NB4 (cell line): ENCODE measurements around the gene METTL22.

Experiments
- DNase-seq: peaks from one replicate; pipeline ENCODE4 v3.0.0; 2010; ENCODE audit warnings: low read depth
- H3K4me3 ChIP-seq: one replicate; pipeline ENCODE4 v1.5.1; 2011; ENCODE audit warnings: mild to moderate bottlenecking, low read depth, low read length, moderate library complexity
- MAX ChIP-seq: IDR thresholded peaks from 2 replicates; pipeline ENCODE4 v1.6.1; 2011; ENCODE audit warnings: low read depth, low read length
- MYC ChIP-seq: IDR thresholded peaks from 2 replicates; pipeline ENCODE4 v1.6.1; 2011; ENCODE audit warnings: low read depth, low read length
- POLR2A ChIP-seq: IDR thresholded peaks from 2 replicates; pipeline ENCODE4 v1.6.1; 2011; ENCODE audit warnings: mild to moderate bottlenecking; ENCODE audit not compliant: insufficient read length; ENCODE audit errors: extremely low read depth
- TF ChIP-seq, protein P1 (sequence below): IDR thresholded peaks from one replicate; pipeline ENCODE4 v1.5.1; 2012; ENCODE audit warnings: low read depth, low read length

Gene METTL22

DNA sequence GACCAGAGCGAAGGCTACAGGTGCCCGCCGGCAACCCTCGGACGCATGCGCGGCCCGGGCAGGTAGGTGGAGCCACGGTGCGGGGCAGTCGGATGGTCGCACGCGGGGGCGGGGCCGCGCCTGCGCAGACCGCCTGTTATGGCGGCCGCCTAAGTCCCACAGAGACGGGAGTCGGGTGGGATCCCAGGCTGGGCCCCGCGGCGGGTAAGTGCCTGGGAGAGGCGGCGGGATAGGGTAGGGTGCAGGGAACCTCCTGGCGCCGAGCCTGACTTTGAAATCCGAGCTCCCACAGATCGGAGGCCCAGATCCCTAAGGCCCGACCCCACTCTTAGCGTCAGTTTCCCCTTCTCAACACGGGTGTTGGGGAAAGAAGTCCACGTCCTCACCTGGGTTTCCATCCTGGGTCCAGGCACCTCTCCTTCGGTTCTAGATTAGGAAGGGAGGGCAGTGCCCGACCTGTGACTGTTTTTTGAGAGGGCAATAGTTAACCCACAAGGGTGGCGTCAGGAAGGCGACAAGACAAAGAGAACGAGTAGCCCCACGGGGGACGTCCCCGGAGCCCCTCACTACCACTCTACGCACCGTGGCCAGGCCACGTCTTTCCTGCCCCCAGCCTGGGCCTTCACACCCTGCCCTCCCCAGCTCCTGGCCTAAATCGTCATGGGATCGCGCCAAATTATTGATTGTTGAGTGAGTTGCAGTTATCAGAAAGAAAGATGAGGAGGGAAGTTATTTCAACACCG, at the start of gene METTL22:
Gene METTL22, plus strand, starts transcription at position 127 of the 743 bp plus-strand sequence. CDS start 3,968 bp downstream, outside the sequence.
- TF ChIP-seq MAX: peak; percentile 66
- TF ChIP-seq POLR2A: peak; percentile 82
- TF ChIP-seq MYC: no peak
- TF ChIP-seq, protein P1, sequence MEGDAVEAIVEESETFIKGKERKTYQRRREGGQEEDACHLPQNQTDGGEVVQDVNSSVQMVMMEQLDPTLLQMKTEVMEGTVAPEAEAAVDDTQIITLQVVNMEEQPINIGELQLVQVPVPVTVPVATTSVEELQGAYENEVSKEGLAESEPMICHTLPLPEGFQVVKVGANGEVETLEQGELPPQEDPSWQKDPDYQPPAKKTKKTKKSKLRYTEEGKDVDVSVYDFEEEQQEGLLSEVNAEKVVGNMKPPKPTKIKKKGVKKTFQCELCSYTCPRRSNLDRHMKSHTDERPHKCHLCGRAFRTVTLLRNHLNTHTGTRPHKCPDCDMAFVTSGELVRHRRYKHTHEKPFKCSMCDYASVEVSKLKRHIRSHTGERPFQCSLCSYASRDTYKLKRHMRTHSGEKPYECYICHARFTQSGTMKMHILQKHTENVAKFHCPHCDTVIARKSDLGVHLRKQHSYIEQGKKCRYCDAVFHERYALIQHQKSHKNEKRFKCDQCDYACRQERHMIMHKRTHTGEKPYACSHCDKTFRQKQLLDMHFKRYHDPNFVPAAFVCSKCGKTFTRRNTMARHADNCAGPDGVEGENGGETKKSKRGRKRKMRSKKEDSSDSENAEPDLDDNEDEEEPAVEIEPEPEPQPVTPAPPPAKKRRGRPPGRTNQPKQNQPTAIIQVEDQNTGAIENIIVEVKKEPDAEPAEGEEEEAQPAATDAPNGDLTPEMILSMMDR: no peak
- peak within 1 kb of the TSS; percentile 100 for H3K4me3 ChIP-seq
- peak; percentile 87 for DNase-seq

- H3K4me3 ChIP-seq: no peak overlapping the region
- TF ChIP-seq MYC: no peak
- TF ChIP-seq, protein P1: no peak
- TF ChIP-seq POLR2A: no peak
- TF ChIP-seq MAX: no peak
- no peak for DNase-seq
These were observed 49.2 kb upstream of the METTL22 start for GRCh38 chr16:8572063-8572918.

GRCh38 chr16:8572919-8573724, 48.4 kb upstream of the METTL22 start:
- H3K4me3 ChIP-seq: no peak overlapping the region
- TF ChIP-seq POLR2A: no peak
- TF ChIP-seq, protein P1: peak; percentile 37
- DNase-seq: peak; percentile 56

DNA sequence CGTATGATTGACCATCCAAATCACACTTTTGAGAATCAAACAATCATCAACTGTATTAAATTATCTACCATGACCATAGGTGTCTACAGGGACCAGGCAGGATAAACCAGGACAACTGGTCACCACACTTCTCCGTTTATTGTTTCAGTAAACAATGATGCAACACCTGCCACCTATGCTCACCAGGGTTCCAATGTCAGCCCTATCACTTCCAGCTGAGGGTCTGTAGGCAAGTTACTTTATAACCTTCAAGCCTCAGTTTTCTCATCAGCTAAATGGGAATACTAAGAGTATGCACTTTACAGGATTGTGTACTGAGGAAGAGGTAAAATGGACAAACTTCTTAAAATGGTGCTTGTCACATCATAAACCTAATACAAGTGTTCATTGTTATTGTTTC, 46.1 kb upstream of the METTL22 start:
- TF ChIP-seq, protein P1: no peak
- no peak for TF ChIP-seq POLR2A
- no peak for TF ChIP-seq MAX
- DNase-seq: no peak
- H3K4me3 ChIP-seq: no peak overlapping the region

GRCh38 chr16:8576141-8577004, 45.1 kb upstream of the METTL22 start:
- H3K4me3 ChIP-seq: no peak overlapping the region
- TF ChIP-seq, protein P1: no peak
- TF ChIP-seq MYC: no peak
- TF ChIP-seq MAX: no peak
- no peak for TF ChIP-seq POLR2A
- DNase-seq: no peak
